HG03571 (cell line): Measurements from ENCODE around the gene DYNLL1.
A peak's percentile ranks its signal among the peaks of the same experiment; 100 is the strongest.
"Not testable (repeated sequence)": the region's sequence is repeated elsewhere in the genome, so short reads cannot be mapped to it uniquely, and the experiment has no call there.

Experiments
- ATAC-seq: cut with Tn5 transposase; IDR thresholded peaks from one replicate; pipeline ENCODE4 v1.9.1; 2021; ENCODE audit not compliant: unreplicated experiment

DYNLL1 gene

GRCh38 chr12:120504587-120504986, 8.7 kb downstream of the DYNLL1 start:
- no peak for ATAC-seq

GRCh38 chr12:120508537-120508936, 12.6 kb downstream of the DYNLL1 start:
- ATAC-seq: no peak

- ATAC-seq: no peak
Observed at GRCh38 chr12:120514002-120514401, 18.1 kb downstream of the DYNLL1 start.

GRCh38 chr12:120515496-120515895, 19.6 kb downstream of the DYNLL1 start:
- ATAC-seq: no peak

- not testable (repeated sequence) for ATAC-seq
Observed at GRCh38 chr12:120519324-120519723, 23.4 kb downstream of the DYNLL1 start.

- ATAC-seq: no peak
Observed at GRCh38 chr12:120522568-120522967, 26.7 kb downstream of the DYNLL1 start.

- peak; percentile 76 for ATAC-seq
Observed at GRCh38 chr12:120528861-120529525, 33.1 kb downstream of the DYNLL1 start, which contains the start of gene COQ5. COQ5 (minus strand) TSS chr12:120529158; CDS start chr12:120529141, 17 bp downstream.

- no peak for ATAC-seq
Observed at GRCh38 chr12:120529641-120530417, 33.9 kb downstream of the DYNLL1 start.

- not testable (repeated sequence) for ATAC-seq
Observed at GRCh38 chr12:120530418-120530761, 34.5 kb downstream of the DYNLL1 start.

- ATAC-seq: no peak
Observed at GRCh38 chr12:120532701-120533238, 36.9 kb downstream of the DYNLL1 start.

GRCh38 chr12:120534203-120534702, 38.3 kb downstream of the DYNLL1 start, which contains the start of gene RNF10:
RNF10 (plus strand) TSS chr12:120534356; CDS start chr12:120534812, 456 bp downstream.
- ATAC-seq: peak; percentile 62

GRCh38 chr12:120534703-120535655, 39.1 kb downstream of the DYNLL1 start:
- ATAC-seq: peak; percentile 35

- no peak for ATAC-seq
Observed at GRCh38 chr12:120536064-120536791, 40.3 kb downstream of the DYNLL1 start.

- ATAC-seq: no peak
Observed at GRCh38 chr12:120537856-120538220, 41.9 kb downstream of the DYNLL1 start.

GRCh38 chr12:120538281-120539156, 42.6 kb downstream of the DYNLL1 start:
- ATAC-seq: no peak

GRCh38 chr12:120539303-120539702, 43.4 kb downstream of the DYNLL1 start:
- no peak for ATAC-seq

- no peak for ATAC-seq
Observed at GRCh38 chr12:120540445-120540844, 44.5 kb downstream of the DYNLL1 start.

- ATAC-seq: no peak
Observed at GRCh38 chr12:120542166-120542565, 46.3 kb downstream of the DYNLL1 start.

- ATAC-seq: no peak
Observed at GRCh38 chr12:120544691-120545090, 48.8 kb downstream of the DYNLL1 start.
